GM21528 (cell line): Measurements from ENCODE around the gene TMEM52.
"Not testable (repeated sequence)": the region's sequence is repeated elsewhere in the genome, so short reads cannot be mapped to it uniquely, and the experiment has no call there.

Experiments
- ATAC-seq: cut with Tn5 transposase; IDR thresholded peaks from one replicate; pipeline ENCODE4 v1.9.1; 2021; ENCODE audit warnings: mild to moderate bottlenecking, moderate library complexity; ENCODE audit not compliant: unreplicated experiment, low FRiP score

Gene TMEM52

DNA sequence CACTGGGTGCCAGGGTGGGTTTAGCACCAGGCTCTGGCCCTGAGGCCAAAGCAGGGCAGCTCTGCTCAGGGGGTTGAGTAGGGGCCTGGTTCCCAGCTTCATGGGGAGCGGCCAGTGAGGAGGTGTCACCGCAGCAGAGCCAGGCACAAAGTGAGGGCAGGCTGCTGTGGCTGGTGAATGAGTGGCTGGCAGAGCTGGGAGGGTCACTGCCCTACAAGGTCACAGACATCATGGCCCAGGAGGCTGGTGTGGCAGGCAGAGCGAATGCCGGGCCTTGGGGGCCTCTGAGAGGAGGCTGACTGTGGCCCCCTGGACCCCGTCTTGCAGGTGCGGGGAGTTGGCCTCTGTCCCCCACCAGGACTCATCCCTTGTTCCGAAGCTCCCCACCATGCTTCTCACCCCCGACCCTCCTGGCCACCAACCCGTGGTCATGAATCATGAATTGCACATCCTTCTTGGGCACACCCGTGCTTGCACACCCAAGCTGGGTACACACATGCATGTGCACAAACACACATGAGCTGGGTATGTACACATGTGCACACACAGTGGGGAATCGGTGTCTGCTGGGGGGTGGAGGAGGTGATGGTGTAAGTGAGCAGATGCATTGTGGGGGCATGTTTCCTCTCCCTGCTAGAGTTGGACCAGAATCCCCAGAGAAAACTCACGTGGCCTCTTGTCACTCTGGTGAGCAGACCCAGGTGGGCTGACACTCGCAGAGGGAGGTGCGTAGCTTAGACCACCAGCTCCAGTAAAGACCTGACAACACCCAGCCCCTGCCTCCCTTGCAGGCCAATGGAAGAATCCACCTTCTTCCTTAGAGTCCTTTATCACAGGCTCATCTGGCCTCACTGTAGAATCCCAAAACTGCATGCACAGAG, 23.4 kb downstream of the TMEM52 start:
- ATAC-seq, result no peak

DNA sequence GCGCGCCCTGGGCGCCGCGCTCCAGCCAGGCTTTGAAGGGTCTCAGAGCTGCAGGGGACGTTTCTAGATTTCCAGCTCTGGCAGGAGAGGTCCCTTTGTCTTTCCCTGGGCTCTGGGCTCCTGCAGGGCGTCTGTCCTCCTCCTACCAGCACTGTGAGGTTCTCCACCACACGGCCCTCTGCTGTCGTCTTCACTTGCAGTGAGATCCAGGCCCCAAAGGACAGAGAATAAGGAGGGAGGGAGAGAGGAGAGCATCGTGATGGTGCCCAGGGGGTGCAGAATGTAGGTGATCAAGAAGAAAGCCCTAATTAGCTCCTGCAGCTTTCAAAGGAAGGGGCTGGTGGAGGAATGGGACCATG, 24.0 kb downstream of the TMEM52 start:
- no peak for ATAC-seq

DNA sequence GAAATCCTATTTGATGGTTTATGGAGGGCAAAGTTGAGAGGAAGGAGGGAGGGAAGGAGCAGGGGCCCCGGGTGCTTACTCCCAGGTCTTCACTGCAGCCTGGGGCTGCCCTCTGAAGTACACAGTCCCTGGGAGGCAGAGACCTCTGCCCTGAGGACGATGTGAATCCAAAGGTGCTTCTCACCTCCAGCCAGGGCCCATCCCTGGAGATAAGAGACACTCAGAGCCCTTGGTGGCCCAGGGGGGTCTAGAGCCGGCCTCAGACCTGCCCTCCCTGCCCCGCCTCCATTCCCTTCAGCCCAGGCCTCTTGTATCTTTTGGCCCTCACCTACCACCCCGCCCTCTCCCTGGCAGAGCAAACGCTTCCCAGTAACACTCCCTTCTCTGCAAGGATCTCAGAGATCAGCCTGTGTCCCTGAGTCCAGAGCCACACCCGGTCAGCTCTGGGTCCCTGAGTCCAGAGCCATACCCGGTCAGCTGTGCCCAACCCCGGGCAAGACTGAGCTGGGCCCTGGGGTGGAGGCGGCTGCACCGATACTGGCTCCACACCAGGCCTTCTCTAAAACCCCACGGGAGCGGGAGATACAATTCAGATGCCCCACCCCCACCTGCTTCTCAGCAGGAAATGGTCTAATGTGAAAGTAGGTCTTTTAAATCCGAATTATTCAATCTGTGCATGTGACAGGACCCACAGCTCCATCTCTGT, 24.6 kb downstream of the TMEM52 start:
- ATAC-seq, result no peak

DNA sequence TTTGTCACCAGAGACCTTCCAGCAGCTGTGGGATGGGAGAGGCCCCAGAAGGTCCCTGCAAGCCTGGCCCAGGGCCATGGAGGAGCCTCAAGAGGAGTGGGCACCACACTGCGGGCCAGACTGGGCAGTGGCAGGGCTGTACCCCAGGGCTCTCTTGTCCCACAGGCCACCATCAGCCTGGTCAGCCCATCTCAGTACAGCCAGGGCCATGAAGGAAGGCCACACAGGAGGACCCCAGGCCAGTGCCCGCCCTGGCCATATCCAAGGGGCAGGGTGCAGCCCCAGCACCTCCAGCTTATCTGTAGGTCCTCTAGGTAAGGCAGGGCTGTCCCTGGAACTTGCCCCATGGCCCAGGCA, 25.1 kb downstream of the TMEM52 start:
- no peak for ATAC-seq

DNA sequence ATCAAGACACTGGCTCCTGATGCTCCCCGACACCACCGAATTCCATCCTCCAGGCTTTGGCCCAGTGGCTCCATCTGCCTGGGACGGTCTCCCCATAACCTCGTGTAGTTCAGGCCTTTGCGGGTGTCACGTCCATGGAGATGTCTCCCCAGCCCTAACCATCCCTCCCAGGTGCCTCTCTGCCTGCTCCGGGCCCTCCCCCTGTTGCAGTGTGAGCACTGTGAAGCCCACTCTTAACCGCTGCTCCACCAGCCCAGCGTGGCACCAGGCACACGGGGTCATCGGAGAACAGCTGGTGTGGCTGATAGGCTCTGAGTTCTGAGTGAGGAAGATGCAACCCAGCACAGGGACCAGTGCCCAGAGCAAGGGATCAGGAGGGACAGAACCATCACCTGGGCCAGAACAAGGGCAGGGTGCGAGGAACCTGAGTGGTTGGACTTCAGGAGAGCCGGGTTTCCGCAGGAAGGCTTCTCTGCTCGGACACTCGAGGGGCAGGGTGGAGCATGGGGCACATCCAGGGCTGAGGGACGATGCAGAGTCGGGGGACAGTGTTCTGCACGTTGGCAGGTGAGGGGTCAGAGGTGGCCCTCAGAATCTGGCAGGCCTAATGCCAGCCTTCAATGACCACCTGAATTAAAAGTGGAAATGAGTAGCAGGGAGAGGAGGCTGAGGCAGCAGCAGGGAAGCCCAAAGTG, 25.6 kb downstream of the TMEM52 start:
- no peak for ATAC-seq

DNA sequence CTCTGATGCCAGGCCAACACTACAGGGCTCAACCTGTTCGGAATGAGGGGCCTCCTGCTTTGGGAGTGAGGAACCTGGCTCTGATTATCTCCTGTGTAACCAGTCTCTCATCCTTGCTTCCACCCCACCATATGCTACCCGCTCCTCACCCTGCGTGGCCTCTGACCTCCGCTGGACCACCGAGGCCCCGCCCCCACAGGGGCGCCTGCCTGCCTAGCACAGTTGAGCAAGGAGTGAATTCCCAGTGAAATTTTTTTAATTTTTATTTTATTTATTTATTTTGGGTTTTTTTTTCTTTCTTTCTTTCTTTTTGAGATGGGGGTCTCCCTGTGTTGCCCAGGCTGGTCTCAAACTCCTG, 26.3 kb downstream of the TMEM52 start:
- ATAC-seq, result no peak

DNA sequence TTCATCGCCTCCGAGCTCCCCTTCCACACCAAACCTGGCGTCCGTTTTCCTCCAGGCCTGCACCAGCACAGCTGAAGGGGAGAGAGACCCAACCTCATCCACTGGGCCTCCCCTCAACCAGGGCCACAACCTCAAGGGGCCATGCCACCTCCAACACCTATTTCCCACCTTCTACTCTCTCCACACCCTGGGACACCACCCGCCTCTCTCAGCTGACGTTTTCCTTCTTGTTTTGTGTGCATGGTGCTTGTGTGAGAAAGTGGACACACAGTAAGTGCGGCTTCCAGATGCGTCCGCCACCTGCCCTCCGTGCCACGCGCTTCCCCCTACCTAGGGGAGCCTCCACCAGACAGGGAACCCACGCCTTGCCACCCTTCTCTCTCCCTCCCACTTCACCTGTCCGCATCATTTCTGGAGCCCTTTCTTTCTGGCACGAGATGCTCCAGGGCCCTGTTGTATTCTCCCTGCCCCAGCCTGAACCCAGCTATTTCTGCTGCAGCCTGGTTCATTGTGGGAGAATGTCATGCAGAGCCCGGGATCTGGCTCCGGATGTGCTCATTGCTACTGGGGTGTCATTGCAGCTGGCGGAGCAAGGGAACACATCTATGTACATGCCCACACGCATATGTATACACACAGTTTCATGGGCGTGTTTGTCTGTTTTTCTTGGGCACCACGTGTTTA, 26.9 kb downstream of the TMEM52 start:
- no peak for ATAC-seq

DNA sequence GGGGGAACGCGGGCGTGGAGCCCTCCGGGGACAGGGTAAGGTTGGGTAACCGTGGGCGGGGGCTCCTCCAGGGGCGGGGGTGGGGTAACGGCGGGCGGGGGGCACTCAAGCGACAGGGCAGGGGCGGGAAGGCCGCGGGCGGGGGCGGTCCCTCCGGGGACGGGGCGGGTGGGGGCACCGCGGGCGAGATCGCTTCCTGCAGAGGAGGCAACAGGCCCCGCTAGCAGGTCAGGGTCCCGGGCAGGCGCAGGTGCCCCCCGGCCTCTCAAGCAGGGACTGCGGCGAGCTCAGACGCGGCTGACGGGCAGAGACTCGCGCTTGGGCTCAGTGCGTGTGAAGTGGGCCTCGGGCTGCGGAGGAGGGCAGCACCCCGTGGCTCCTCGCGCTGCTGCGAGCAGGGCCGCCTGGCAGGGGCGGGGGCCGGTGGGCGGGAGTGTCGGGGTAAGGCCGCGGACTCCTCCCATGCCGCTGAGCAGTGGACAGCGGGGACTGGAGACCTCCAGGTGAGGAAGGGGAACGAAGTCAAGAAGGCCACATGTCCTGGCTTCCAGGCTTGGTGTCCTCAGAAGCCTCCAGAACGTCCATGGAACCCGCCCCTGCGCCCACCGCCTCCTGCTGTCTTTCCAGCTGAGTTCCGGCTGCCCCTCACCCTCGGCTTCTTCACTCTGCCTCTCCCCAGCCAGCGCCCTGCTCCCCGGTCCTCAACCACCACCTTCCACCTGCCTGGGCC, 27.6 kb downstream of the TMEM52 start:
- ATAC-seq, result peak; percentile 6

DNA sequence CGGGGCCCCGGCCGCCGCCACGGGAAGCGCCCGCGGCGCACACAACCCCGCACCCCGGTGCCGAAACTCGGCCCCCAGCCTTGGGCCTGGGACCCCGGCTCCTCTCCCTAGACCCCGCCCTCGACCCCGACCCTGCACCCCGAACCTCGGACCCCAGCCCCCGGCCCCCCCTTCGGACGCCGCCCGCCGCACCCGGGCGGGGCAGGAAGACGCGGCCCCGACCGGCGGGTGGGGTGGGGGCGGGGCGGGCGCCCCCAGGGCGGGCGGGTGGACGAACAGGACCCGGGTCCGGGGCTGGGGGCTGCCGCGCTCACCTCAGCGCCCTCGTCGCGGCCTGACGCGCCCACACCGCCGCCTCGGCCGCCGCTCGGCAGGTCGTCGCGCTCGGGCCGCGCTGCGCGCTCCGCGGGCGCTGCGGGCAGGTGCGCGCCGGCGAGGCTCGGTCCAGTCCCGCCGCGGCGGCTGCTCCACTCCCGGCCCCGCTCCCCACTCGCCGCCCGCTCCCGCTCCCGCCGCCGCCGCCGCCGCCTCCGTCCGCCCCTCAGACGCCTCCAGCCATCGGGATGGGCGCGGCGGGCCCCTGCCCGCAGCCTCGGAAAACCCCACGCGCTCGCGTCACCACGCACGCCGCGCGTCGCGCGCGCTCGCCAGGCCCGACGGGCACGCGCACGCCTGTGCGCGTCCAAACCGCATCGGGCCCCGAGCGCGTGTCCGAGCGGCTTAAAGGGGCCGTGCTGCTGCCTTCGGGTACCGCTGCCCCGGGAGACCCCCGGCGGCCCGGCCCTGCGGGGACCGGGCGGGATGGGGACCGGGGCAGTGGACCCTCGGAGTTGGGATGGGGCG, 28.4 kb downstream of the TMEM52 start, which contains the start of gene GNB1:
GNB1 (minus strand) TSS at position 582 of the 843 bp plus-strand sequence. CDS start 65,634 bp downstream, outside the sequence.
- ATAC-seq, result peak; percentile 70

DNA sequence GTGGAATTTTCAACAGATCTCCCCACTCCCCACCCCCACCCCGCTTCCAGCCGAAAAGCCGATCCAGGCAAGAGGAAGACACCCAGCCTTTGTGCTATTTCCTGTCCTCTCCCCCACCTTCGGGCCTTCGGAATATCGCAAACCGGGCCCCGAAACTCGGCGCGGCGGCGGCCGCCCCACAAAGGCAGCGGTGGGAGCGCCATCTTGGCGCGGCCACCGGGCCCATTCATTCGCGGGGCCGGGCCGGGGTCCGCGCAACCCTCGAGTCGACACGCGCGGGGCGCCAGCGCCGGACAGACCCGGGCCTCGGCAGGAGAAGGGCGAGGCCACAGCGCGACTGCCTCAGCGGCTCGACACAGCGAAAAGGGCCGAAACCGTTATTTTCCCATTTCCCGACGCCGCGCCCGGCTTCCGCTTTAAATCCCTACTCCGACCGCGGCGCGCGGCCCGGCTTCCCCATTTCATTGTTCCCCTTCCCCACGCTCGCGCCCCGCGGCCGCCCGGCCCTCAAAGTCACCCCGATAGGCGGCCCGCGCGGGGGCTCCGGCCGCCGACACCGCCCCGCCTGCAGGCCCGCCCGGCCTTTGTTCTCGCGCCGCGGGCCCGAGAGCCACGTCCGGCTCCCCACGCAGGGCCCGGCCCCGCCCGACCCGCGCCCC, 29.1 kb downstream of the TMEM52 start:
- ATAC-seq, result peak; percentile 44

DNA sequence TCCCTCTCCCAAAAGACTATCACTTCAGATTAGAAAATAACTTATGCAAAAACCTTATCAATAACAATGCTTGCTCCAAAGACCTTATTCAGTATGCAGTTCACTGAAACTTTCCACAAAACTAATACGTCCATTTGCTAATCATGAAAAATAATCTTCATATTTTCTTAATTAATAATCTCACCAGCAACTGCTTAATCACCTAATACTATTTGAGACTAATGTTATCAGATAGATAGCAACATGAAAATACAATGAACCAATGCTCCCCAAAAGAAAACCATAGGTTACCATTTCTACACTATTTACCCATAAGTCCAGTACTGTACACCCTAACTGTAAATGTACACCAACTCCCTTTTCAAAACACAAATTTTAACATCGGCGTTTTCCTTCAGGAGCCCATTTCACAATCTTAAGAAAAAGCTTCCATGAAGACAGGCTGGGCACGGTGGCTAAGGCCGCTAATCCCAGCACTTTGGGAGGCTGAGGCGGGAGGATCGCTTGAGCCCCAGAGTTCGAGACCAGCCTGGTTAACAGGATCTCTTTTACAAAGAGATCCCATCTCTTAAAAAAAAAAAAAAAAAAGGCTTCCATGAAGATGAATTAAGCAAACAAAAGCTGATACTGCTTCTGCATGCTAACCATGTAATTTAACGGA, 29.9 kb downstream of the TMEM52 start:
- no peak for ATAC-seq

DNA sequence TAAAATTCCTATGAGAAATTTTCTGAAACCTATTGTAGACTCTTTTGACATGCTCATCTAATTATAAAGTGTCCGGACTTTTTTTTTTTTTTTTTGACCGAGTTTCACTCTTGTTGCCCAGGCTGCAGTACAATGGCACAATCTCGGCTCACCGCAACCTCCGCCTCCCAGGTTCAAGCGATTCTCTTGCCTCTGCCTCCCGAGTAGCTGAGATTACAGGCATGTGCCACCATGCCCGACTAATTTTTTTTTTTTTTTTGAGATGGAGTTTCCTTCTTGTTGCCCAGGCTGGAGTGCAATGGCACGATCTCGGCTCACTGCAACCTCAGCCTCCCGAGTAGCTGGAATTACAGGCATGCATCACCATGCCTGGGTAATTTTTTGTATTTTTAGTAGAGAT, 35.2 kb downstream of the TMEM52 start:
- not testable (repeated sequence) for ATAC-seq

DNA sequence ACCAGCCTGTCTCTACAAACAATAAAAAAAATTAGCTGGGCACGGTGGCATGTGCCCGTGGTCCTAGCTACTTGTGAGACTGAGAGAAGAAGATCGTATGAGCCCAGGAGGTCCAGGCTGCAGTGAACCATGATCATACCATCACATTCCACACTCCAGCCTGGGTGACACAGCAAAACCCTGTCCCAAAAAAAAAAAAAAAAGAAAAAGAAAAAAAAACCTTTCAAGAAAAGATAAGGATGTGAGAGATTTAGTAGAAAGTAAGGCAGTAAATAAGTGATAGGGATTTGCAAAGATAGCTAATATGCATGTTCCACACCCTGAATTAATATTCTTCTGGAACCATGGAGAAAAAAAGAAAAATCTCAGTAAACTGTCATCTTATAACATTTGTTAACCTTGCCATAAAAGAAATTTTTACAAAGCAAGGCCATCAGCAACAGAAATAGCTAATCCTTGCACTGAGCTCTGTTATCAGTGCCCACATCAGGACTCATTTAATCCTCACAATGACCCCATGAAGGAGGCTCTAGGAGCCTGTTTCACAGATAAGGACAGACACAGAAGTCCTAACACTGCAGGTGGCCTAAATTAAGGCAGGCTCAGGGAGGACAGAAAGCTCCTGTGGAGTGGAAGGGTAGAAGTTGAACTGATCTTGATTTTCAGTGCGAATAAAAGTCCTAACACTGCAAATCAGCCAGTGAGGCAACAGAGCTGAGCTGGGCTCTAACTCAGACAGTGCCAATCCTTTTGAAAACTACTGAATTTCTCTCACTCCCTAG, 35.8 kb downstream of the TMEM52 start:
- no peak for ATAC-seq

DNA sequence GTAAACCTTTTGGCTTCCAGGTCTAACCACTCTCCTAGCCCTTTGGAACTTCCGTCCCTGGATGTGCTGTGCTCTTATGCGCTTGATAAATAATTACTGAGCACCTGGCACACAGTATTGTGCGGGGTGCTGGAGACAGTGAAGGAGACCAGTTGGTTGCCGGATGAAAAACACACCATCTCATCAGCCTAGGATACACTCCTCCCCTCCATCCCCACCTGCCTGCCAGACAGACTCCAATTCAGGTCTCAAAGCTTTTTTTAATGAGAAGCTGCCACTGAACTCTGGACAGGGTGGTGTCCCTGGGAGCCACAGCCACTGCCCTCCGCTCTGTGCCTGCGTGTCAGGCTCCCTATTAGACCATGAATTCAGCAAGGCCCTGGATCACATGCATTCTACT, 37.4 kb downstream of the TMEM52 start:
- ATAC-seq, result no peak

DNA sequence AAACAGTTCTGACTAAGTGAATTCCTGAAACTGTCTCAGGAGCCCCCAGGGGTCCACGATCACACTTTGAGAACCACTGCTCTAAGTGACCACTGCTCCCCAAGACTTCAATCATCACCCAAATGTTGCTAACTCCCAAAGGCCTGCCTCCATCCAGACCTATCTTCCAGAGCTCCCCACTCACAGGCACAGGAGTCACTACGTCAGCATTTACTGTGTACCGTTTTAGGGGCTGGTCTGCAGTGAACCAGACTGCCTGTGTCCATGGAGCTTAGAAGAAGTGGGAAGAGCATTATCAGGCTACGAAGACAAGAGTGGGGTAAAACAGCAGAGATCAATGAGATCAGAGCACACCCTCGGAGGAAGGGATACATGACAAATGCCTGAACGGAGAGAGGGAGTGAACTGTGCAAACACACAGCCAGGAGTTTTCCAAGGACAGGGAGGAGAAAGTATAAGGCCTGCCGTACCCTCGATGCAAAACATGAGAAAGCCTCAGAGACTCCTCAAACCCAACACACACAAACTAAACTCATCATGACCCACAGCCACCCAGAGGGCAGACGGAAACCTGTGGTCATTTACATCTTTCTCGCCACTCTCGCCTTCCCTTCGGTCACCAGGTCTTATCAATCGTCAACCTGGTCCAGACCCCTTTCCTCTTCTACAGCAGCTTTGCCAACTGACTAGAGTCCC, 38.3 kb downstream of the TMEM52 start:
- no peak for ATAC-seq

DNA sequence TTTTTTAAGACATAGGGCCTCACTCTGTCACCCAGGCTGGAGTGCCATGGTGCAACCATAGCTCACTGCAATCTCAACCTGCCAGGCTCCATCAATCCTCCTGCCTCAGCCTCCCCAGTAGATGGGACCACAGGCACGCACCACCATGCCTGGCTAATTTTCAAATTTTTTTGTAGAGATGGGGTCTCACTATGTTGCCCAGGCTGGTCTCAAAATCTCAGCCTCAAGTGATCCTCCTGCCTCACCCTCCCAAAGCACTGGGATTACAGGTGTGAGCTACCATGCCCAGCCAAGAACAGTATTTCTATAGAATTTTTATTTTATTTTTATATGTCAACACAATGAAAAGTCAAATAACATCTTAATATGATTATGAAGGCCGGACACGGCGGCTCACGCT, 39.1 kb downstream of the TMEM52 start:
- ATAC-seq, result no peak

DNA sequence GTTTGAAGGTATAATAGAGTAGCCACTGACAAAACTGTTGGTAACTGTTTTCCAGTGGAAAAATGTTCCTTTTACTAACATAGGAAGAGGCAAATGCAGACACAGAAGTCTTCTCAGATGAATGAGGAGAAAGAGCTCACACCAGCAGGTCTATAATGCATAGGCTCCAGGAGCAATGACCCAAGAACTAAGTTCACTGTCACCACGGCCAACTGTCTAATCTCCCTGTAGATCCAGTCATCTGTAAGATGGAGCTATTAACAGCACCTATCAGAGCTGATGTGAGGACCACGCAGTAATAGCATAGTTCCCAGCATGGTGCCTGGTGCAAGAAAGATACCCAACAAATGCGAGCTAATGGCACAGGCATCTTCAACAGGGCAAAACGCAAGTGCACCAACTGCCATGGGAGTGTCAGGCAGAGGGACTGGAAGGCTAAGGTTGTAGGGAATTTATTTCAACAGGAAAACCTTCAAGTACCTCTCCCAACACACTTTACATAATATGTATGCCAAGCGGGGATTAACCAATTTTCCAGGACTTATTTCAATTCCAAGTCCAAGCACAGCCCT, 41.1 kb downstream of the TMEM52 start:
- no peak for ATAC-seq
